SK-N-SH treated with all-trans-retinoic acid at 6 μM for 48 hours (cell line): ENCODE measurements around the gene ZSCAN22.

Experiments
- ATAC-seq: fragments of 200-7000 bp; cut with Tn5 transposase; 3 replicates; pipeline ENCODE4 v1.9.1; 2020; ENCODE audit warnings: mild to moderate bottlenecking, moderate library complexity
- ARNTL ChIP-seq: fragments of 450-650 bp; formaldehyde crosslinking; IDR thresholded peaks from 2 replicates; pipeline ENCODE4 v1.5.0; 2020; ENCODE audit warnings: low read depth, mild to moderate bottlenecking, moderate library complexity, borderline replicate concordance
- BACH2 ChIP-seq: fragments of 250-450 bp; sonication (Bioruptor Pico); IDR thresholded peaks from 2 replicates; pipeline ENCODE4 v1.9.0; 2021; ENCODE audit warnings: mild to moderate bottlenecking, borderline replicate concordance
- CSDC2 ChIP-seq: fragments of 250-450 bp; sonication (Bioruptor Pico); IDR thresholded peaks from 2 replicates; pipeline ENCODE4 v1.5.0; 2020; ENCODE audit warnings: mild to moderate bottlenecking, moderate library complexity
- ESRRG ChIP-seq: fragments of 250-450 bp; sonication (Bioruptor Pico); IDR thresholded peaks from 2 replicates; pipeline ENCODE4 v1.6.1; 2021; ENCODE audit warnings: mild to moderate bottlenecking
- GLIS3 ChIP-seq: fragments of 250-450 bp; sonication (Bioruptor Pico); IDR thresholded peaks from 2 replicates; pipeline ENCODE4 v1.5.0; 2020; ENCODE audit warnings: mild to moderate bottlenecking, moderate library complexity
- ISL1 ChIP-seq: fragments of 250-450 bp; sonication (Bioruptor Pico); IDR thresholded peaks from 2 replicates; pipeline ENCODE4 v2.1.2; 2022; ENCODE audit warnings: mild to moderate bottlenecking, moderate library complexity
- OSR1 ChIP-seq: fragments of 250-450 bp; sonication (Bioruptor Pico); IDR thresholded peaks from 2 replicates; pipeline ENCODE4 v1.8.0; 2022; ENCODE audit warnings: moderate library complexity, mild to moderate bottlenecking, inconsistent platforms
- PPARA ChIP-seq: fragments of 250-450 bp; sonication (Bioruptor Pico); IDR thresholded peaks from 2 replicates; pipeline ENCODE4 v1.5.0; 2020; ENCODE audit warnings: mild to moderate bottlenecking, borderline replicate concordance
- SNAI2 ChIP-seq: fragments of 250-450 bp; sonication (Bioruptor Pico); IDR thresholded peaks from 2 replicates; pipeline ENCODE4 v1.5.0; 2020; ENCODE audit warnings: mild to moderate bottlenecking, moderate library complexity
- TCF4 ChIP-seq: fragments of 250-450 bp; sonication (Bioruptor Pico); IDR thresholded peaks from 2 replicates; pipeline ENCODE4 v1.8.0; 2021; ENCODE audit warnings: mild to moderate bottlenecking, moderate library complexity, borderline replicate concordance
- TOX ChIP-seq: fragments of 250-450 bp; sonication (Bioruptor Pico); IDR thresholded peaks from 2 replicates; pipeline ENCODE4 v1.8.0; 2021; ENCODE audit warnings: mild to moderate bottlenecking, moderate library complexity, borderline replicate concordance
- ZC3H10 ChIP-seq: fragments of 250-450 bp; sonication (Bioruptor Pico); IDR thresholded peaks from 2 replicates; pipeline ENCODE4 v1.5.1; 2021; ENCODE audit warnings: mild to moderate bottlenecking, moderate library complexity
- ZFP3 ChIP-seq: fragments of 250-450 bp; sonication (Bioruptor Pico); IDR thresholded peaks from 2 replicates; pipeline ENCODE4 v1.5.0; 2020; ENCODE audit warnings: mild to moderate bottlenecking, moderate library complexity
- ZNF70 ChIP-seq: fragments of 450-650 bp; formaldehyde crosslinking; IDR thresholded peaks from 2 replicates; pipeline ENCODE4 v1.5.0; 2020; ENCODE audit warnings: mild to moderate bottlenecking, moderate library complexity
- ZNF8 ChIP-seq: fragments of 450-650 bp; formaldehyde crosslinking; IDR thresholded peaks from 2 replicates; pipeline ENCODE4 v1.5.0; 2020; ENCODE audit warnings: mild to moderate bottlenecking, moderate library complexity
- TF ChIP-seq, protein P1 (sequence below): fragments of 250-450 bp; sonication (Bioruptor Pico); IDR thresholded peaks from 2 replicates; pipeline ENCODE4 v1.5.1; 2021; ENCODE audit warnings: mild to moderate bottlenecking, moderate library complexity
- TF ChIP-seq, protein P2 (sequence below): fragments of 250-450 bp; sonication (Bioruptor Pico); IDR thresholded peaks from 2 replicates; pipeline ENCODE4 v1.5.1; 2020; ENCODE audit warnings: low read depth, mild to moderate bottlenecking, moderate library complexity
- TF ChIP-seq, protein P3 (sequence below): fragments of 250-450 bp; sonication (Bioruptor Pico); IDR thresholded peaks from 2 replicates; pipeline ENCODE4 v1.8.0; 2020; ENCODE audit warnings: mild to moderate bottlenecking, moderate library complexity, borderline replicate concordance
- TF ChIP-seq, protein P4 (sequence below): fragments of 250-450 bp; sonication (Bioruptor Pico); IDR thresholded peaks from 2 replicates; pipeline ENCODE4 v1.5.0; 2020; ENCODE audit warnings: mild to moderate bottlenecking, moderate library complexity
- TF ChIP-seq, protein P5 (sequence below): fragments of 250-450 bp; sonication (Bioruptor Pico); IDR thresholded peaks from 2 replicates; pipeline ENCODE4 v1.8.0; 2021; ENCODE audit warnings: low read depth, mild to moderate bottlenecking, moderate library complexity, borderline replicate concordance

The ZSCAN22 gene

DNA sequence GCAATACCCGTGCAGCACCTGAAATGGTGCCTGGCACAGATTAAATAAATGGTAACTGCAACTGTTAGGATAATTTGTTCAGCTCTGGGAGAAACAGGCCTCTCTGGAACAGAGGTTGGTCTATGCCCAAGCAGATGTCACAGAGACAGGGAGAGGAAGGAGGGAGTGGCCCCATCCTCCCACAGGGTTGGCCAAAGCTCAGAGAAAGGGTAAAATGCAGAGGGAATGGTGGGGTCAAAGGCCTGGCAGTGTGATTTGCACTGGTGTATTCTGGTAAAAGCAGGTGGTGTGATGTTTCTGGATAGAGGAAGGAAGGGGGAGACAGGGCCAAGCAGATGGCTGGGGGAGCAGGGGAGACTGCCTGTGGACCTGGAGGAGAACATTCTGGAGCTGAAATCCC, 9.4 kb downstream of the ZSCAN22 start (continued):
- TF ChIP-seq CSDC2 (CRISPR knock-in tag): no peak
- TF ChIP-seq, protein P1, sequence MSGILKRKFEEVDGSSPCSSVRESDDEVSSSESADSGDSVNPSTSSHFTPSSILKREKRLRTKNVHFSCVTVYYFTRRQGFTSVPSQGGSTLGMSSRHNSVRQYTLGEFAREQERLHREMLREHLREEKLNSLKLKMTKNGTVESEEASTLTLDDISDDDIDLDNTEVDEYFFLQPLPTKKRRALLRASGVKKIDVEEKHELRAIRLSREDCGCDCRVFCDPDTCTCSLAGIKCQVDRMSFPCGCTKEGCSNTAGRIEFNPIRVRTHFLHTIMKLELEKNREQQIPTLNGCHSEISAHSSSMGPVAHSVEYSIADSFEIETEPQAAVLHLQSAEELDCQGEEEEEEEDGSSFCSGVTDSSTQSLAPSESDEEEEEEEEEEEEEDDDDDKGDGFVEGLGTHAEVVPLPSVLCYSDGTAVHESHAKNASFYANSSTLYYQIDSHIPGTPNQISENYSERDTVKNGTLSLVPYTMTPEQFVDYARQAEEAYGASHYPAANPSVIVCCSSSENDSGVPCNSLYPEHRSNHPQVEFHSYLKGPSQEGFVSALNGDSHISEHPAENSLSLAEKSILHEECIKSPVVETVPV: no peak
- no peak for TF ChIP-seq PPARA (CRISPR knock-in tag)
- TF ChIP-seq, all 23 proteins: peak for 0

DNA sequence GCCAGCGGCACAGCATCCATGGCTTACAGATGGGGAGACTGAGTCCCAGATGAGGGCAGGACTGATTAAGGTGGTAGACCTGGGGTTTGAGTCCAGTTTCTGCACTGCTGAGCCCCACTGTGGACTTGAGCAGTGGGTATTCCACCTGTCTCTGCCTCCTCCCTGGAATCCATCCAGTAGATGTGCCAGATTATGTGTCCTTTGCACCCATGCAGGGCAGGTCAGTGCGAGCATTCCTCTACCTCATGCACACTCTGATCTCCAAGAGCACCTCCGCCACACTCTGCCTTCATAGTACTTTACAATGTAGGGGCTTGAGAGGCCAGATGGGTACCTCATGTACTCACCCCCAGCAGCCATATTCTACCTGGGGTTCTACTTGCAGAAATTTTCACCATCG, 10.0 kb downstream of the ZSCAN22 start:
- no peak for TF ChIP-seq ZFP3 (CRISPR knock-in tag)
- TF ChIP-seq ZNF70 (CRISPR knock-in tag): no peak
- TF ChIP-seq, protein P2, sequence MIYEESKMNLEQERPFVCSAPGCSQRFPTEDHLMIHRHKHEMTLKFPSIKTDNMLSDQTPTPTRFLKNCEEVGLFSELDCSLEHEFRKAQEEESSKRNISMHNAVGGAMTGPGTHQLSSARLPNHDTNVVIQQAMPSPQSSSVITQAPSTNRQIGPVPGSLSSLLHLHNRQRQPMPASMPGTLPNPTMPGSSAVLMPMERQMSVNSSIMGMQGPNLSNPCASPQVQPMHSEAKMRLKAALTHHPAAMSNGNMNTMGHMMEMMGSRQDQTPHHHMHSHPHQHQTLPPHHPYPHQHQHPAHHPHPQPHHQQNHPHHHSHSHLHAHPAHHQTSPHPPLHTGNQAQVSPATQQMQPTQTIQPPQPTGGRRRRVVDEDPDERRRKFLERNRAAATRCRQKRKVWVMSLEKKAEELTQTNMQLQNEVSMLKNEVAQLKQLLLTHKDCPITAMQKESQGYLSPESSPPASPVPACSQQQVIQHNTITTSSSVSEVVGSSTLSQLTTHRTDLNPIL (CRISPR knock-in tag): no peak
- no peak for TF ChIP-seq TCF4 (CRISPR knock-in tag)
- TF ChIP-seq ISL1 (CRISPR knock-in tag): no peak
- TF ChIP-seq BACH2 (CRISPR knock-in tag): no peak
- no peak for ATAC-seq

DNA sequence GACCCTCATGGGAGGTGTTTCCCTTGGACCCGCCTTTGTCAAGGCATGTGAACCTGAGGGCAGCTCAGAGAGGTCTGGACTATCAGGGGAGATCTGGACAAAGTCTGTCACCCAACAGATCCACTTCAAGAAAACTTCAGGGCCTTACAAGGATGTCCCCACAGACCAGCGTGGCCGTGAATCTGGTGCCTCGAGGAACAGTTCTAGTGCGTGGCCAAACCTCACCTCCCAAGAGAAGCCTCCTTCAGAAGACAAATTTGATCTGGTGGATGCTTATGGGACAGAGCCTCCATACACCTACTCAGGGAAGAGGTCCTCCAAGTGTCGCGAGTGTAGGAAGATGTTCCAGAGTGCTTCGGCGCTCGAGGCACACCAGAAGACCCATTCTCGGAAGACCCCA, 11.5 kb downstream of the ZSCAN22 start:
- ATAC-seq: no peak
- TF ChIP-seq ARNTL (CRISPR knock-in tag): no peak
- TF ChIP-seq TOX (CRISPR knock-in tag): no peak
- TF ChIP-seq ESRRG (CRISPR knock-in tag): no peak
- TF ChIP-seq ZNF8 (CRISPR knock-in tag): no peak
- no peak for TF ChIP-seq GLIS3 (CRISPR knock-in tag)
- TF ChIP-seq, protein P3, sequence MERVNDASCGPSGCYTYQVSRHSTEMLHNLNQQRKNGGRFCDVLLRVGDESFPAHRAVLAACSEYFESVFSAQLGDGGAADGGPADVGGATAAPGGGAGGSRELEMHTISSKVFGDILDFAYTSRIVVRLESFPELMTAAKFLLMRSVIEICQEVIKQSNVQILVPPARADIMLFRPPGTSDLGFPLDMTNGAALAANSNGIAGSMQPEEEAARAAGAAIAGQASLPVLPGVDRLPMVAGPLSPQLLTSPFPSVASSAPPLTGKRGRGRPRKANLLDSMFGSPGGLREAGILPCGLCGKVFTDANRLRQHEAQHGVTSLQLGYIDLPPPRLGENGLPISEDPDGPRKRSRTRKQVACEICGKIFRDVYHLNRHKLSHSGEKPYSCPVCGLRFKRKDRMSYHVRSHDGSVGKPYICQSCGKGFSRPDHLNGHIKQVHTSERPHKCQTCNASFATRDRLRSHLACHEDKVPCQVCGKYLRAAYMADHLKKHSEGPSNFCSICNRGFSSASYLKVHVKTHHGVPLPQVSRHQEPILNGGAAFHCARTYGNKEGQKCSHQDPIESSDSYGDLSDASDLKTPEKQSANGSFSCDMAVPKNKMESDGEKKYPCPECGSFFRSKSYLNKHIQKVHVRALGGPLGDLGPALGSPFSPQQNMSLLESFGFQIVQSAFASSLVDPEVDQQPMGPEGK (CRISPR knock-in tag): no peak
- TF ChIP-seq PPARA (CRISPR knock-in tag): no peak
- TF ChIP-seq ZC3H10 (CRISPR knock-in tag): no peak
- no peak for TF ChIP-seq TCF4 (CRISPR knock-in tag)
- TF ChIP-seq OSR1 (CRISPR knock-in tag): no peak
- no peak for TF ChIP-seq ZNF70 (CRISPR knock-in tag)
- TF ChIP-seq SNAI2: no peak
- no peak for TF ChIP-seq CSDC2 (CRISPR knock-in tag)
- TF ChIP-seq, protein P2 (CRISPR knock-in tag): no peak
- no peak for TF ChIP-seq ISL1 (CRISPR knock-in tag)
- no peak for TF ChIP-seq ZFP3 (CRISPR knock-in tag)
- TF ChIP-seq, protein P4, sequence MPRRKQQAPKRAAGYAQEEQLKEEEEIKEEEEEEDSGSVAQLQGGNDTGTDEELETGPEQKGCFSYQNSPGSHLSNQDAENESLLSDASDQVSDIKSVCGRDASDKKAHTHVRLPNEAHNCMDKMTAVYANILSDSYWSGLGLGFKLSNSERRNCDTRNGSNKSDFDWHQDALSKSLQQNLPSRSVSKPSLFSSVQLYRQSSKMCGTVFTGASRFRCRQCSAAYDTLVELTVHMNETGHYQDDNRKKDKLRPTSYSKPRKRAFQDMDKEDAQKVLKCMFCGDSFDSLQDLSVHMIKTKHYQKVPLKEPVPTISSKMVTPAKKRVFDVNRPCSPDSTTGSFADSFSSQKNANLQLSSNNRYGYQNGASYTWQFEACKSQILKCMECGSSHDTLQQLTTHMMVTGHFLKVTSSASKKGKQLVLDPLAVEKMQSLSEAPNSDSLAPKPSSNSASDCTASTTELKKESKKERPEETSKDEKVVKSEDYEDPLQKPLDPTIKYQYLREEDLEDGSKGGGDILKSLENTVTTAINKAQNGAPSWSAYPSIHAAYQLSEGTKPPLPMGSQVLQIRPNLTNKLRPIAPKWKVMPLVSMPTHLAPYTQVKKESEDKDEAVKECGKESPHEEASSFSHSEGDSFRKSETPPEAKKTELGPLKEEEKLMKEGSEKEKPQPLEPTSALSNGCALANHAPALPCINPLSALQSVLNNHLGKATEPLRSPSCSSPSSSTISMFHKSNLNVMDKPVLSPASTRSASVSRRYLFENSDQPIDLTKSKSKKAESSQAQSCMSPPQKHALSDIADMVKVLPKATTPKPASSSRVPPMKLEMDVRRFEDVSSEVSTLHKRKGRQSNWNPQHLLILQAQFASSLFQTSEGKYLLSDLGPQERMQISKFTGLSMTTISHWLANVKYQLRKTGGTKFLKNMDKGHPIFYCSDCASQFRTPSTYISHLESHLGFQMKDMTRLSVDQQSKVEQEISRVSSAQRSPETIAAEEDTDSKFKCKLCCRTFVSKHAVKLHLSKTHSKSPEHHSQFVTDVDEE (CRISPR knock-in tag): no peak

DNA sequence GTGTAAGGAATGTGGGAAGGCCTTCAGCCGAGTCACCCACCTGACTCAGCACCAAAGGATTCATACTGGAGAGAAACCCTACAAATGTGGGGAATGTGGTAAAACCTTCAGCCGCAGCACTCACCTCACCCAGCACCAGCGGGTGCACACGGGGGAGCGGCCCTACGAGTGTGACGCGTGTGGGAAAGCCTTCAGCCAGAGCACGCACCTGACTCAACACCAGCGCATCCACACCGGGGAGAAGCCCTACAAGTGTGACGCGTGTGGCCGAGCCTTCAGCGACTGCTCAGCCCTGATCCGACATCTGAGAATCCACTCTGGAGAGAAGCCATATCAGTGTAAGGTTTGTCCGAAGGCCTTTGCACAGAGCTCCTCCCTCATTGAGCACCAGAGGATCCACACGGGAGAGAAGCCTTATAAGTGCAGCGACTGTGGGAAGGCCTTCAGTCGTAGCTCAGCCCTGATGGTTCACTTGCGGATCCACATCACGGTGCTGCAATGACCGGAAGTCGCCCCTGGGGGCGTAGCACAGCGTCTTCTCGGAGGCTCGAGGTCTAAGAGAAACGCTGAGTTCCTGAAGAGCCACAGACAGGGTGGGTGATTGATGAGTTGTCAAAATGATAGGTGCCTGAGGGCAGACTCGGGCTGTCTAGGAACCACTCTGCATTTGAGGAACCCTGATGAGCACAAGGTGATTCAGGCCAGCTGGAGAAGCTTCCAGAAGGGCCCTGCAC, 12.2 kb downstream of the ZSCAN22 start:
- TF ChIP-seq ARNTL (CRISPR knock-in tag): no peak
- TF ChIP-seq, protein P5, sequence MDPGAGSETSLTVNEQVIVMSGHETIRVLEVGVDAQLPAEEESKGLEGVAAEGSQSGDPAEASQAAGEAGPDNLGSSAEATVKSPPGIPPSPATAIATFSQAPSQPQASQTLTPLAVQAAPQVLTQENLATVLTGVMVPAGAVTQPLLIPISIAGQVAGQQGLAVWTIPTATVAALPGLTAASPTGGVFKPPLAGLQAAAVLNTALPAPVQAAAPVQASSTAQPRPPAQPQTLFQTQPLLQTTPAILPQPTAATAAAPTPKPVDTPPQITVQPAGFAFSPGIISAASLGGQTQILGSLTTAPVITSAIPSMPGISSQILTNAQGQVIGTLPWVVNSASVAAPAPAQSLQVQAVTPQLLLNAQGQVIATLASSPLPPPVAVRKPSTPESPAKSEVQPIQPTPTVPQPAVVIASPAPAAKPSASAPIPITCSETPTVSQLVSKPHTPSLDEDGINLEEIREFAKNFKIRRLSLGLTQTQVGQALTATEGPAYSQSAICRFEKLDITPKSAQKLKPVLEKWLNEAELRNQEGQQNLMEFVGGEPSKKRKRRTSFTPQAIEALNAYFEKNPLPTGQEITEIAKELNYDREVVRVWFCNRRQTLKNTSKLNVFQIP: no peak
- TF ChIP-seq ZNF8 (CRISPR knock-in tag): no peak
- TF ChIP-seq TOX (CRISPR knock-in tag): no peak
- no peak for ATAC-seq
